Measurements from ENCODE around the gene TRIM54. TPM values are rescaled to one million over a fixed set of nuclear protein-coding genes. Genes with fewer than 3 reads are reported as not detected.

TRIM54 gene
- total RNA-seq, 2 experiments from 2014 or later: 0.16 to 0.23 TPM

DNA sequence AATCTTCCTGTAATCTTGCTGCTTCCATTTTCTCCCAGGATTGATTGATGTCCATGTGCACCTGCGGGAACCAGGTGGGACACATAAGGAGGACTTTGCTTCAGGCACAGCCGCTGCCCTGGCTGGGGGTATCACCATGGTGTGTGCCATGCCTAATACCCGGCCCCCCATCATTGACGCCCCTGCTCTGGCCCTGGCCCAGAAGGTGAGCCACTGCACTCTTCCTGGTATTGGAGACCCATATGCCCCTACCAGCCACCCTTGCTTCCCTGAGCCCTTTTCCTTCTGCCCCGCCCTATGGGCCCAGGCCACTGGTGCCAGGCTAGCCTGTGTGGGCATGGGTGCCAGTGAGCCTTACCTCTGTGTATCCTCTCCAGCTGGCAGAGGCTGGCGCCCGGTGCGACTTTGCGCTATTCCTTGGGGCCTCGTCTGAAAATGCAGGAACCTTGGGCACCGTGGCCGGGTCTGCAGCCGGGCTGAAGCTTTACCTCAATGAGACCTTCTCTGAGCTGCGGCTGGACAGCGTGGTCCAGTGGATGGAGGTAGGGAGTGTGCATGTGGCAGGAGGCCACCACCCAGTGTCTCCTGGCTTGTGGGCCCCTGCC is 44.8 kb upstream of the TRIM54 start:
- Mint-ChIP-seq H3K4me1 (ENCODE audit: low read depth) (peaks cover 2% of the 10 kb centered on the region), H3K9me3 (no peaks in the 10 kb centered on the region), H3K36me3 (ENCODE audit: low read depth) (peaks cover 67% of the 10 kb centered on the region), H3K27ac (no peak overlapping the region), H3K4me3 (no peak overlapping the region), H3K27me3 (no peaks in the 10 kb centered on the region)
- DNase-seq: no peak
- CTCF ChIA-PET: interaction anchor here (1.2 kb wide), 1 partner anchor 65 kb away, joined by 3 read pairs; no protein-coding TSS in a partner anchor
- TF ChIP-seq, protein P1, sequence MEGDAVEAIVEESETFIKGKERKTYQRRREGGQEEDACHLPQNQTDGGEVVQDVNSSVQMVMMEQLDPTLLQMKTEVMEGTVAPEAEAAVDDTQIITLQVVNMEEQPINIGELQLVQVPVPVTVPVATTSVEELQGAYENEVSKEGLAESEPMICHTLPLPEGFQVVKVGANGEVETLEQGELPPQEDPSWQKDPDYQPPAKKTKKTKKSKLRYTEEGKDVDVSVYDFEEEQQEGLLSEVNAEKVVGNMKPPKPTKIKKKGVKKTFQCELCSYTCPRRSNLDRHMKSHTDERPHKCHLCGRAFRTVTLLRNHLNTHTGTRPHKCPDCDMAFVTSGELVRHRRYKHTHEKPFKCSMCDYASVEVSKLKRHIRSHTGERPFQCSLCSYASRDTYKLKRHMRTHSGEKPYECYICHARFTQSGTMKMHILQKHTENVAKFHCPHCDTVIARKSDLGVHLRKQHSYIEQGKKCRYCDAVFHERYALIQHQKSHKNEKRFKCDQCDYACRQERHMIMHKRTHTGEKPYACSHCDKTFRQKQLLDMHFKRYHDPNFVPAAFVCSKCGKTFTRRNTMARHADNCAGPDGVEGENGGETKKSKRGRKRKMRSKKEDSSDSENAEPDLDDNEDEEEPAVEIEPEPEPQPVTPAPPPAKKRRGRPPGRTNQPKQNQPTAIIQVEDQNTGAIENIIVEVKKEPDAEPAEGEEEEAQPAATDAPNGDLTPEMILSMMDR (IDR thresholded peaks at IDR 0.05): no peak
- POLR2A ChIA-PET: interaction anchor here (0.7 to 4.5 kb wide), 4 partner anchors 8 to 86 kb away, joined by 3 to 18 read pairs (median 5); no protein-coding TSS in a partner anchor
- no peak for ATAC-seq
- intact Hi-C loops (cut with micrococcal nuclease): no loop called here

DNA sequence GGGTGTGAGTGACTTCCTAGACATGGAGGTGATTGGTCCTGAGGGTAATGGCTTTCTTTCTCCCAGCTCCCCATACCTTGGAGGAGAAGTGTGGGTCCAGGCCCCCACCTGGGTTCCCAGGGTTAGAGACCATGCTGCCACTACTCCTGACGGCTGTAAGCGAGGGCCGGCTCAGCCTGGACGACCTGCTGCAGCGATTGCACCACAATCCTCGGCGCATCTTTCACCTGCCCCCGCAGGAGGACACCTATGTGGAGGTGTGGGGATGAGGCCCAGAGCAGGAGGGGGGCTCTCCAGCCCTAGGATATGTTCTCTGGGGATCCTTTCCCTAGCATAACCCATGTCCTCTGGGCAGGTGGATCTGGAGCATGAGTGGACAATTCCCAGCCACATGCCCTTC is 43.3 kb upstream of the TRIM54 start:
- H3K4me1 Mint-ChIP-seq (ENCODE audit: low read depth): peaks cover 2% of the 10 kb centered on the region
- H3K27me3 Mint-ChIP-seq: no peaks in the 10 kb centered on the region
- POLR2A ChIA-PET: interaction anchor here (2.2 kb wide), 1 partner anchor 9 kb away, joined by 7 read pairs; no protein-coding TSS in a partner anchor
- peaks cover 53% of the 10 kb centered on the region for H3K36me3 Mint-ChIP-seq (ENCODE audit: low read depth)
- CTCF ChIA-PET: no interaction called here
- no peaks in the 10 kb centered on the region for H3K9me3 Mint-ChIP-seq
- TF ChIP-seq, protein P1 (IDR thresholded peaks at IDR 0.05): no peak
- no peak overlapping the region for H3K27ac Mint-ChIP-seq
- ATAC-seq (no peak), DNase-seq (no peak)
- no peak overlapping the region for H3K4me3 Mint-ChIP-seq
- intact Hi-C loops (cut with micrococcal nuclease): no loop called here

DNA sequence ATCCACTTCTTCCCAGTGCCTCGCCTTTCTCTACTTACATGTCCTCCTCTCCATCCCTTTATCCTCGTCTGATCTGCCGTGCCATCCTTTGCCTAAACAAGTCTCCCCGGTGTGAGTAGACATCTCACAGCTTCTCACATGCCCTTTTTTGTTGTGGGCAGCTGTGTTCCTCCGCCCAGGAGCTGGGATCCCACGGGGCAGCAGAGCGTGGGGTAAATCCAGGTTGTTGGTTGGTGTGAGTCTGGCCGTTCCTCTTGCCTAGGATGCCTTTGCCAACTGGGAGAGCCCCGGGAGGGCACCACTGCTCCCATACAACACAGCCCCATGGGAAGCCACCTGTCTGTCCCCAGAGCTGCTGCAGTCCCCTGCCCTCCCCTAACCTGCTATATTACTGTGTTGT is 41.8 kb upstream of the TRIM54 start:
- ATAC-seq (no peak), DNase-seq (no peak)
- TF ChIP-seq, protein P1 (IDR thresholded peaks at IDR 0.05): no peak
- Mint-ChIP-seq H3K9me3 (no peaks in the 10 kb centered on the region), H3K27me3 (no peaks in the 10 kb centered on the region), H3K4me3 (no peak overlapping the region), H3K4me1 (ENCODE audit: low read depth) (peaks cover 2% of the 10 kb centered on the region), H3K36me3 (ENCODE audit: low read depth) (peaks cover 44% of the 10 kb centered on the region), H3K27ac (no peak overlapping the region)
- CTCF ChIA-PET: interaction anchor here (0.6 to 2.4 kb wide), 4 partner anchors 10 to 137 kb away, joined by 3 to 16 read pairs (median 6); no protein-coding TSS in a partner anchor
- POLR2A ChIA-PET: interaction anchor here (2.4 kb wide), 1 partner anchor 22 kb away, joined by 10 read pairs; the partner anchor contains the start of gene CAD
- intact Hi-C loops (cut with micrococcal nuclease): no loop called here

DNA sequence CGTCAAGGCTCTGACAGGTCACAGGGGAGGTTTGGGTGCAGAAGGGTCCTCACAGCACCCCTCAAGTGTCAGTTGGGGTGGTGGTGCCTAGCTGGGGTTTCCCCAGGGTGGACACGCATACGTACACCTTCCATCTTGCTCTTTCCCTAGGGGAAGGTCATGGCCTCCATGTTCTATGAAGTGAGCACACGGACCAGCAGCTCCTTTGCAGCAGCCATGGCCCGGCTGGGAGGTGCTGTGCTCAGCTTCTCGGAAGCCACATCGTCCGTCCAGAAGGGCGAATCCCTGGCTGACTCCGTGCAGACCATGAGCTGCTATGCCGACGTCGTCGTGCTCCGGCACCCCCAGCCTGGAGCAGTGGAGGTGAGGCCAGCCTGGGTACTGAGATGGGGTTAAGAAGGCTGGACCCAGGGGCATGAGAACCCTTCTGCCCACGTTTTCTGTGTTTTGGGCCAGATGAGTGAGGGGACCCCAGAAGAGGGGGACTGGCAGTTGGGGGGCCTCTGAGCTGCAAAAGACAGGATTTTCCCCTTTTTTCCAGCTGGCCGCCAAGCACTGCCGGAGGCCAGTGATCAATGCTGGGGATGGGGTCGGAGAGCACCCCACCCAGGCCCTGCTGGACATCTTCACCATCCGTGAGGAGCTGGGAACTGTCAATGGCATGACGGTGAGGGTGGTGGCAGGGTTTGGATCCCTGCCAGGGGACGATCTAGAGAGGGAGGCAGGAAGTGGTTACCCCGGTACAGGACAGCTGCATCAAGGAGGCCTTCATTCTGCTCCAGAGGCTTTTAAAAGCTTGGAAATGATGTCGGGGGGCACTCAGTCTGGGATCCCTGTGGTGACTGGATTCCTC is 40.2 kb upstream of the TRIM54 start:
- no peaks in the 10 kb centered on the region for H3K9me3 Mint-ChIP-seq
- H3K4me1 Mint-ChIP-seq (ENCODE audit: low read depth): peaks cover 2% of the 10 kb centered on the region
- no peak overlapping the region for H3K27ac Mint-ChIP-seq
- H3K36me3 Mint-ChIP-seq (ENCODE audit: low read depth): peaks cover 38% of the 10 kb centered on the region
- CTCF ChIA-PET: interaction anchor here (1.1 to 2.4 kb wide), 3 partner anchors 8 to 61 kb away, joined by 3 to 16 read pairs (median 8); no protein-coding TSS in a partner anchor
- TF ChIP-seq, protein P1 (IDR thresholded peaks at IDR 0.05): no peak
- ATAC-seq: no peak
- DNase-seq: no peak
- intact Hi-C loops (cut with micrococcal nuclease): no loop called here
- H3K4me3 Mint-ChIP-seq: no peak overlapping the region
- POLR2A ChIA-PET: interaction anchor here (0.7 to 2.4 kb wide), 5 partner anchors 8 to 38 kb away, joined by 3 to 10 read pairs (median 4); partner anchors contain the start of gene CAD
- no peaks in the 10 kb centered on the region for H3K27me3 Mint-ChIP-seq

All from activated CD8-positive, alpha-beta T cell treated with anti-CD3 and anti-CD28 coated beads for 36 hours (primary cell).